Measurements from ENCODE around the gene GHRL.

GHRL gene

DNA sequence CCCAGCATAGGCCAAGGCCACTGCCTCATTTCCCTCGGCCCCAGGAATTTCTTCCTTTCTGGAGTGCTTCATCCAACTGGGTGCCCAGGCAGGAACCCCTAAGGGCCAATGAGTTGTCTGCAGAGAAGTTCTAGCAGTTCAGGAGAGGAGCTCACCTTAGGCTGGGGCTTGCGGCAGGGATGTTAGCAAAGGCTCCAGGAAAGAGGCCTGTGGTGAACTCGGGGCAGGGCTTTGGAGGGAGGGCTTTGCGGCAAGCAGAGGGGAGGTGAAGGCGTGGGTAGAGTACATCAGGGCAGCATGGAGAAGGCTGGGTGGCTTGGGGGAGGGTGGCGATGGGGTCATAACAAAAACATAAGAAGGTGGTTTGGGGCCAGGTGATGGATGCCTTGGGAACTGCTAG lies 1.1 kb downstream of the GHRL start:
- no peaks in the 10 kb centered on the region for H3K79me2 ChIP-seq (ENCODE audit: low read length)
- no peaks in the 10 kb centered on the region for H3K27me3 ChIP-seq (ENCODE audit: low read depth, low read length)
- no peaks in the 10 kb centered on the region for H4K20me1 ChIP-seq (ENCODE audit: insufficient read depth, low read length)
- no peak overlapping the region for H3K9ac ChIP-seq (ENCODE audit: low read length)
- H3K4me1 ChIP-seq (ENCODE audit: low read length) = peaks cover 15% of the 10 kb centered on the region
- no peaks in the 10 kb centered on the region for H3K9me3 ChIP-seq (ENCODE audit: insufficient read depth, low read length)
- H3K4me3 ChIP-seq (ENCODE audit: low read length) = no peak overlapping the region
- H3K36me3 ChIP-seq (replicated peaks; ENCODE audit: low read depth, low read length) = peaks cover 24% of the 10 kb centered on the region
- H2AFZ ChIP-seq (ENCODE audit: low read depth, low read length) = no peak overlapping the region
- no peak for TF ChIP-seq EZH2phosphoT487 (IDR thresholded peaks at IDR 0.05; ENCODE audit: low read depth)
- TF ChIP-seq, protein P1, sequence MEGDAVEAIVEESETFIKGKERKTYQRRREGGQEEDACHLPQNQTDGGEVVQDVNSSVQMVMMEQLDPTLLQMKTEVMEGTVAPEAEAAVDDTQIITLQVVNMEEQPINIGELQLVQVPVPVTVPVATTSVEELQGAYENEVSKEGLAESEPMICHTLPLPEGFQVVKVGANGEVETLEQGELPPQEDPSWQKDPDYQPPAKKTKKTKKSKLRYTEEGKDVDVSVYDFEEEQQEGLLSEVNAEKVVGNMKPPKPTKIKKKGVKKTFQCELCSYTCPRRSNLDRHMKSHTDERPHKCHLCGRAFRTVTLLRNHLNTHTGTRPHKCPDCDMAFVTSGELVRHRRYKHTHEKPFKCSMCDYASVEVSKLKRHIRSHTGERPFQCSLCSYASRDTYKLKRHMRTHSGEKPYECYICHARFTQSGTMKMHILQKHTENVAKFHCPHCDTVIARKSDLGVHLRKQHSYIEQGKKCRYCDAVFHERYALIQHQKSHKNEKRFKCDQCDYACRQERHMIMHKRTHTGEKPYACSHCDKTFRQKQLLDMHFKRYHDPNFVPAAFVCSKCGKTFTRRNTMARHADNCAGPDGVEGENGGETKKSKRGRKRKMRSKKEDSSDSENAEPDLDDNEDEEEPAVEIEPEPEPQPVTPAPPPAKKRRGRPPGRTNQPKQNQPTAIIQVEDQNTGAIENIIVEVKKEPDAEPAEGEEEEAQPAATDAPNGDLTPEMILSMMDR (IDR thresholded peaks at IDR 0.05; ENCODE audit: low read depth, low read length) = no peak
- H3K4me2 ChIP-seq (ENCODE audit: low read length) = no peak overlapping the region
- no peak overlapping the region for H3K27ac ChIP-seq (ENCODE audit: low read length)

DNA sequence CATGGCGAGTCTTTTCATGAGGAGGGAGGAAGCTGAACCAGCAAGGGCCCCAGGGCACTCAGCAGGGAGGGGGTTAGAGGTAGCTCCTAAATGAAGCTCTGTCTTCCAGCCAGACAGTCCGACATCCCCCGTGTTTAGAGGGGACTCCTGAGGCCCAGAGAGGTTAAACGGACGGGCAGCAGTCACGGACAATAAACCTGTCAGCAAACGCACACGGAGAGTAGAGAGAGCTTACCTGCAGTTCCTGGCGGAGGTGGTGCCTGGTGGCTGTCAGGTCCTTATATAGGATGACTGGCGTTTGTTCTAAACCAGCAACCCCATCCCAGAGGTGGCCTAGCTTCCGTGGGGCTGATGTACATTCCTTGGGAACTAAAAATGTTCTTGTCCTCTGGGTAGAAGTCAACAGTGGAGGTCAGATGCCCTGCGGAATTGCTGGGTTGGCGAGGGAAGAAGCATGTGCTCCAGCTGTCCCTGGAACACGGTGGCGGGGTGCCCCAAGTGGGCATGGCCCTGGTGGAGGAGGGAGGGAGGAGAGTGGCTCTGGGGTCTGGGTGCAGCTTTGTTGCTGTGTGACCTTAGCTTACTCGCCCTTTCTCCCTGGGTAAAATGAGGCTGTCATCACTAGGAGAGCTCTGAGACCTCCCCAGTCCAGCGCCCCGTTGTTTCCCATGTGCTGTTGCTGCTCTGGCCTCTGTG lies 2.1 kb downstream of the GHRL start:
- H3K27me3 ChIP-seq (ENCODE audit: low read depth, low read length) = no peaks in the 10 kb centered on the region
- no peak overlapping the region for H2AFZ ChIP-seq (ENCODE audit: low read depth, low read length)
- H3K27ac ChIP-seq (ENCODE audit: low read length) = no peak overlapping the region
- H3K4me1 ChIP-seq (ENCODE audit: low read length) = peaks cover 15% of the 10 kb centered on the region
- H4K20me1 ChIP-seq (ENCODE audit: insufficient read depth, low read length) = no peaks in the 10 kb centered on the region
- H3K4me3 ChIP-seq (ENCODE audit: low read length) = no peak overlapping the region
- H3K9me3 ChIP-seq (ENCODE audit: insufficient read depth, low read length) = no peaks in the 10 kb centered on the region
- no peak overlapping the region for H3K4me2 ChIP-seq (ENCODE audit: low read length)
- H3K9ac ChIP-seq (ENCODE audit: low read length) = no peak overlapping the region
- H3K36me3 ChIP-seq (replicated peaks; ENCODE audit: low read depth, low read length) = peaks cover 22% of the 10 kb centered on the region
- no peaks in the 10 kb centered on the region for H3K79me2 ChIP-seq (ENCODE audit: low read length)
- TF ChIP-seq EZH2phosphoT487 (IDR thresholded peaks at IDR 0.05; ENCODE audit: low read depth) = no peak
- TF ChIP-seq, protein P1 (IDR thresholded peaks at IDR 0.05; ENCODE audit: low read depth, low read length) = no peak

DNA sequence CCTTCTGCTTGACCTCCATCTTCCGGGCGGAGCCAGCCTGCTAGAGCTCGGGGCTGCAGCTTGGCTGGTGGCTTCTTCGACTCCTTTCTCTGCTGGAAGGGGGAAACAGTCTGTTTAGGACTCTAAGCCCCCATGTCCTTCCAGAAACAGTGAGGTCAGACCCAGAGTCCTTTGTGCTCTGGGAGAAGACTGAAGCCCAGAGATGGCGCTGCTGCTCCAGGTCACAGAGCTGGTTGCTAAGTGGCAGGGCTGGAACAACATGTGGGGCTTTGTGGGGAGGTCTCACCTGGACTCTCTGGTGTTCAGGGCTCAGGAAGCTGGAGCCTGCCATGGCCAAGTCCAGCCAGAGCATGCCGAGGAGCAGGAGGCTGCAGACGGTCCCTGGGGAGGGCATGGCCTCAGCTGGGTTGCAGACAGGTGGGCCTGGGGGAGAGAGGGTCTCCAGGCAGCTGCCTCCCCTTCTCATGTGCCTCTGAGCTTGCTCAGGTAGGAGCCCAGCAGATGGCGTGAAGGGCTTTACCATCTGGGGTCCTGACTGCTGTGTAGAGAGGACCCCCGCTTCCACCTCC lies 2.9 kb downstream of the GHRL start:
- no peak overlapping the region for H3K27ac ChIP-seq (ENCODE audit: low read length)
- no peak overlapping the region for H3K4me2 ChIP-seq (ENCODE audit: low read length)
- H2AFZ ChIP-seq (ENCODE audit: low read depth, low read length) = no peak overlapping the region
- no peaks in the 10 kb centered on the region for H3K27me3 ChIP-seq (ENCODE audit: low read depth, low read length)
- H3K4me3 ChIP-seq (ENCODE audit: low read length) = no peak overlapping the region
- H3K79me2 ChIP-seq (ENCODE audit: low read length) = no peaks in the 10 kb centered on the region
- H3K4me1 ChIP-seq (ENCODE audit: low read length) = peaks cover 15% of the 10 kb centered on the region
- no peak for TF ChIP-seq EZH2phosphoT487 (IDR thresholded peaks at IDR 0.05; ENCODE audit: low read depth)
- TF ChIP-seq, protein P1 (IDR thresholded peaks at IDR 0.05; ENCODE audit: low read depth, low read length) = no peak
- H3K9me3 ChIP-seq (ENCODE audit: insufficient read depth, low read length) = no peaks in the 10 kb centered on the region
- H3K9ac ChIP-seq (ENCODE audit: low read length) = no peak overlapping the region
- H3K36me3 ChIP-seq (replicated peaks; ENCODE audit: low read depth, low read length) = peaks cover 26% of the 10 kb centered on the region
- no peaks in the 10 kb centered on the region for H4K20me1 ChIP-seq (ENCODE audit: insufficient read depth, low read length)

DNA sequence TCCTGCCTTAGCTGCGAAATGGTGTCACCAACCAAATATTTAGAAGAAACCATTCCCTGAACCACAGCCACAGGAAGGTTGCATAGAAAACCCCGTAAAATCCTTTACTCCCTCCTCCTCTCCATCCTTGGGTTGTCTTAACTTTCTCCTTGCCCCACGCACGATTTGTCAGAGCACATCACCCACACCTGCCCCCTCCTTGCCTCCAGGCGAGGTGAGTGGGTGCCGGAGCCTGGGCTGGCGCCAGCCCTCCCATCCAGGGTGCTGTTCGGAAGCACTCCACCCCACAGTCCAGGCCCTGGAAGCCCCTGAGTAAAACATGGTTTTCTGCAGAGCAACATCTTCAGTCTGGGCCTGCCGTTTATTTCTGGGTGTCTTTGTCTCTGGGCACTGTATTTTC lies 3.7 kb downstream of the GHRL start:
- Histone ChIP-seq H3K27ac (ENCODE audit: low read length) (no peak overlapping the region), H3K4me2 (ENCODE audit: low read length) (no peak overlapping the region), H3K4me3 (ENCODE audit: low read length) (no peak overlapping the region), H3K79me2 (ENCODE audit: low read length) (no peaks in the 10 kb centered on the region), H3K9ac (ENCODE audit: low read length) (no peak overlapping the region), H3K9me3 (ENCODE audit: insufficient read depth, low read length) (no peaks in the 10 kb centered on the region), H2AFZ (ENCODE audit: low read depth, low read length) (no peak overlapping the region), H3K27me3 (ENCODE audit: low read depth, low read length) (no peaks in the 10 kb centered on the region), H3K36me3 (replicated peaks; ENCODE audit: low read depth, low read length) (peaks cover 26% of the 10 kb centered on the region), H3K4me1 (ENCODE audit: low read length) (peaks cover 15% of the 10 kb centered on the region), H4K20me1 (ENCODE audit: insufficient read depth, low read length) (no peaks in the 10 kb centered on the region)
- no peak for TF ChIP-seq EZH2phosphoT487 (IDR thresholded peaks at IDR 0.05; ENCODE audit: low read depth)
- TF ChIP-seq, protein P1 (IDR thresholded peaks at IDR 0.05; ENCODE audit: low read depth, low read length) = no peak
